ENCODE measurements around the gene LRPAP1. TPM values are rescaled to one million over a fixed set of nuclear protein-coding genes. Genes with fewer than 3 reads are reported as not detected.

LRPAP1 gene
- total RNA-seq, 1 donor from 2014 or later, result 98.7 TPM

- H3K4me3 ChIP-seq, result no peak overlapping the region
- intact Hi-C loops (cut with DNase I), result no loop called here
These were observed 61.8 kb downstream of the LRPAP1 start for GRCh38 chr4:3470244-3471097.

GRCh38 chr4:3469386-3470243, 62.6 kb downstream of the LRPAP1 start:
- no peak for DNase-seq (ENCODE audit: extremely low spot score in 2 of 2)
- H3K9me3 ChIP-seq, result no peaks in the 10 kb centered on the region
- no peaks in the 10 kb centered on the region for H3K27me3 ChIP-seq
- peaks cover 16% of the 10 kb centered on the region for H3K4me1 ChIP-seq
- no peak overlapping the region for H3K27ac ChIP-seq
- no peak overlapping the region for H3K4me3 ChIP-seq
- intact Hi-C loops (cut with DNase I), result no loop called here
- H3K36me3 ChIP-seq, result no peaks in the 10 kb centered on the region
- TF ChIP-seq CTCF (IDR thresholded peaks at IDR 0.05) (no peak), POLR2AphosphoS5 (IDR thresholded peaks at IDR 0.05; ENCODE audit: insufficient read depth in 1 of 2, low read depth in 1 of 2) (no peak), POLR2A (IDR thresholded peaks at IDR 0.05) (no peak)

More at GRCh38 chr4:3470244-3471097, 61.8 kb downstream of the LRPAP1 start:
- no peaks in the 10 kb centered on the region for H3K36me3 ChIP-seq
- no peak overlapping the region for H3K27ac ChIP-seq
- H3K9me3 ChIP-seq, result no peaks in the 10 kb centered on the region
- no peak for DNase-seq (ENCODE audit: extremely low spot score in 2 of 2)
- TF ChIP-seq POLR2AphosphoS5 (IDR thresholded peaks at IDR 0.05; ENCODE audit: insufficient read depth in 1 of 2, low read depth in 1 of 2) (no peak), CTCF (IDR thresholded peaks at IDR 0.05) (no peak), POLR2A (IDR thresholded peaks at IDR 0.05) (no peak)
- H3K4me1 ChIP-seq, result peaks cover 16% of the 10 kb centered on the region
- H3K27me3 ChIP-seq, result no peaks in the 10 kb centered on the region

GRCh38 chr4:3468804-3469203, 63.4 kb downstream of the LRPAP1 start:
- Histone ChIP-seq H3K36me3 (no peaks in the 10 kb centered on the region), H3K27me3 (no peaks in the 10 kb centered on the region), H3K27ac (no peak overlapping the region), H3K4me1 (peaks cover 20% of the 10 kb centered on the region), H3K9me3 (no peaks in the 10 kb centered on the region), H3K4me3 (no peak overlapping the region)
- intact Hi-C loops (cut with DNase I), result no loop called here
- TF ChIP-seq POLR2AphosphoS5 (IDR thresholded peaks at IDR 0.05; ENCODE audit: insufficient read depth in 1 of 2, low read depth in 1 of 2) (no peak), CTCF (IDR thresholded peaks at IDR 0.05) (no peak), POLR2A (IDR thresholded peaks at IDR 0.05) (no peak)
- no peak for DNase-seq (ENCODE audit: extremely low spot score in 2 of 2)

- TF ChIP-seq POLR2A (IDR thresholded peaks at IDR 0.05) (no peak), POLR2AphosphoS5 (IDR thresholded peaks at IDR 0.05; ENCODE audit: insufficient read depth in 1 of 2, low read depth in 1 of 2) (no peak), CTCF (IDR thresholded peaks at IDR 0.05) (no peak)
- Histone ChIP-seq H3K4me1 (peaks cover 26% of the 10 kb centered on the region), H3K27ac (no peak overlapping the region), H3K9me3 (no peaks in the 10 kb centered on the region), H3K4me3 (no peak overlapping the region), H3K36me3 (no peaks in the 10 kb centered on the region), H3K27me3 (no peaks in the 10 kb centered on the region)
- intact Hi-C loops (cut with DNase I), result no loop called here
- no peak for DNase-seq (ENCODE audit: extremely low spot score in 2 of 2)
These were observed 64.1 kb downstream of the LRPAP1 start for GRCh38 chr4:3468154-3468553.

Data from vagina (tissue), 2 donors.